HCT116 (cell line): ENCODE measurements around the gene PRKG1. TPM values are rescaled to one million over a fixed set of nuclear protein-coding genes. Genes with fewer than 3 reads are reported as not detected.

Source experiments
- ATAC-seq: fragments of 200-7000 bp; cut with Tn5 transposase; 2 replicates; pipeline ENCODE4 v1.9.1; 2020; ENCODE audit warnings: mild to moderate bottlenecking, moderate library complexity
- BruUV-seq: library from RNA; stranded (reverse); fragments of 400-500 nt; replicated peaks from 2 replicates; lab custom pipeline; 2021; lab: Mats Ljungman, UMichigan
- CTCF ChIA-PET: fragments of 300-600 bp; sonication (Branson Sonifier 250); formaldehyde crosslinking; loops from one replicate; lab custom pipeline; 2021; ENCODE audit warnings: antibody characterized with exemption; lab: Charles Lee
- POLR2A ChIA-PET: fragments of 300-600, 350-600 bp; sonication (Branson Sonifier 250); formaldehyde crosslinking; loops from one replicate; lab custom pipeline; 2021; ENCODE audit warnings: antibody characterized with exemption; lab: Charles Lee
- RAD21 ChIA-PET, 2 experiments: fragments of 300-600 bp; sonication (Branson Sonifier 250); formaldehyde crosslinking; loops; one replicate each; lab custom pipeline; 2023; ENCODE audit warnings: low total read pairs in 2 of 2; ENCODE audit not compliant: uncharacterized antibody in 2 of 2, unreplicated experiment in 2 of 2, low non-redundant PET in 1 of 2; lab: Charles Lee
- DNase-seq: peaks from one replicate; pipeline ENCODE4 v3.0.0-alpha.2; 2010; ENCODE audit warnings: low read depth, low spot score
- H2AFZ ChIP-seq: fragments of 200-600 bp; shearing (Covaris generic), sonication (generic); 2 replicates; pipeline ENCODE4 v1.6.1; 2017; ENCODE audit warnings: low read depth, mixed run types, mixed read lengths, antibody characterized with exemption, low read length; ENCODE audit not compliant: poor library complexity, severe bottlenecking
- H3K27ac ChIP-seq: 2 replicates; pipeline ENCODE4 v1.5.1; 2012; ENCODE audit warnings: low read depth, low read length
- H3K27me3 ChIP-seq: fragments of 200-600 bp; sonication (generic); 2 replicates; pipeline ENCODE4 v1.6.1; 2016; ENCODE audit warnings: mixed run types, low read length, mixed read lengths; ENCODE audit not compliant: insufficient read depth
- H3K36me3 ChIP-seq, 2 experiments: fragments of 200-500 bp in 1 of 2; fragments of 200-600 bp in 1 of 2; sonication (Bioruptor generic) in 1 of 2; sonication (generic) in 1 of 2; 2 replicates each; pipeline versions ENCODE4 v1.5.1 to v1.6.1; 2014 to 2016; ENCODE audit warnings: low read length in 2 of 2, inconsistent platforms in 1 of 2, mixed read lengths in 1 of 2, mixed run types in 1 of 2; ENCODE audit not compliant: insufficient read depth in 2 of 2, control insufficient read depth in 1 of 2
- H3K4me1 ChIP-seq, 2 experiments: fragments of 200-600 bp in 1 of 2; sonication (generic) in 1 of 2; 2 replicates each; pipeline versions ENCODE4 v1.5.1 to v1.6.1; 2012 to 2017; ENCODE audit warnings: low read length in 2 of 2, inconsistent platforms in 1 of 2, mild to moderate bottlenecking in 1 of 2, mixed read lengths in 1 of 2, mixed run types in 1 of 2, moderate library complexity in 1 of 2; ENCODE audit not compliant: insufficient read depth in 2 of 2, control insufficient read depth in 1 of 2
- H3K4me2 ChIP-seq: fragments of 200-600 bp; sonication (generic); 2 replicates; pipeline ENCODE4 v1.6.1; 2017; ENCODE audit warnings: mixed run types, low read length, mixed read lengths
- H3K4me3 ChIP-seq, 2 experiments: fragments of 200-600 bp in 1 of 2; sonication (generic) in 1 of 2; replicated peaks in 1 of 2; 2 replicates each; pipeline ENCODE4 v1.5.1; 2011 to 2016; ENCODE audit warnings: low read length in 2 of 2, control low read depth in 1 of 2, low read depth in 1 of 2, mild to moderate bottlenecking in 1 of 2, mixed read lengths in 1 of 2, mixed run types in 1 of 2
- H3K79me2 ChIP-seq: fragments of 200-600 bp; sonication (generic); 2 replicates; pipeline ENCODE4 v1.6.1; 2017; ENCODE audit warnings: mild to moderate bottlenecking, mixed run types, low read length, moderate library complexity, mixed read lengths; ENCODE audit not compliant: insufficient read depth
- H3K9ac ChIP-seq: fragments of 200-600 bp; sonication (generic); 2 replicates; pipeline ENCODE4 v1.6.1; 2016; ENCODE audit warnings: low read length, mixed read lengths
- H3K9me2 ChIP-seq: fragments of 200-600 bp; sonication (generic), shearing (Covaris generic); 2 replicates; pipeline ENCODE4 v1.6.1; 2017; ENCODE audit warnings: mixed run types, mild to moderate bottlenecking, moderate library complexity; ENCODE audit not compliant: insufficient read depth
- H3K9me3 ChIP-seq, 2 experiments: fragments of 200-500 bp in 1 of 2; fragments of 200-600 bp in 1 of 2; sonication (Bioruptor generic) in 1 of 2; sonication (generic) in 1 of 2; 2 replicates each; pipeline ENCODE4 v1.6.1; 2014 to 2017; ENCODE audit warnings: low read length in 2 of 2, mixed read lengths in 2 of 2, inconsistent platforms in 1 of 2, low read depth in 1 of 2, mild to moderate bottlenecking in 1 of 2, mixed run types in 1 of 2, moderate library complexity in 1 of 2; ENCODE audit not compliant: control insufficient read depth in 1 of 2, insufficient read depth in 1 of 2
- H4K20me1 ChIP-seq: fragments of 200-600 bp; sonication (generic), shearing (Covaris generic); 2 replicates; pipeline ENCODE4 v1.6.1; 2017; ENCODE audit warnings: mixed run types, mild to moderate bottlenecking, moderate library complexity; ENCODE audit not compliant: insufficient read depth
- CBX3 ChIP-seq: IDR thresholded peaks from 2 replicates; pipeline ENCODE4 v1.6.1; 2012; ENCODE audit warnings: low read depth
- CEBPB ChIP-seq: IDR thresholded peaks from 2 replicates; pipeline ENCODE4 v1.6.1; 2012; ENCODE audit warnings: low read depth
- EGR1 ChIP-seq: IDR thresholded peaks from 2 replicates; pipeline ENCODE4 v1.6.1; 2012; ENCODE audit warnings: low read depth
- ELF1 ChIP-seq: IDR thresholded peaks from 2 replicates; pipeline ENCODE4 v1.6.1; 2012; ENCODE audit warnings: low read depth, borderline replicate concordance
- EZH2 ChIP-seq: fragments of 200-600 bp; sonication (generic); IDR thresholded peaks from 2 replicates; pipeline ENCODE4 v1.6.1; 2017; ENCODE audit warnings: antibody characterized with exemption, mixed run types
- EZH2phosphoT487 ChIP-seq: fragments of 200-600 bp; IDR thresholded peaks from 2 replicates; pipeline ENCODE4 v1.6.1; 2018; ENCODE audit warnings: antibody characterized with exemption, borderline replicate concordance
- FOSL1 ChIP-seq: IDR thresholded peaks from 2 replicates; pipeline ENCODE4 v1.6.1; 2012; ENCODE audit warnings: low read depth
- JUND ChIP-seq: IDR thresholded peaks from 2 replicates; pipeline ENCODE4 v1.6.1; 2012
- MAX ChIP-seq: IDR thresholded peaks from 2 replicates; pipeline ENCODE4 v1.6.1; 2012
- POLR2A ChIP-seq: IDR thresholded peaks from 2 replicates; pipeline ENCODE4 v1.7.0; 2011; ENCODE audit warnings: borderline replicate concordance; ENCODE audit not compliant: insufficient read depth, insufficient read length; ENCODE audit errors: extremely low read depth
- RAD21 ChIP-seq: IDR thresholded peaks from 2 replicates; pipeline ENCODE4 v1.6.1; 2012; ENCODE audit warnings: low read depth, mild to moderate bottlenecking
- REST ChIP-seq: IDR thresholded peaks from 2 replicates; pipeline ENCODE4 v1.6.1; 2012; ENCODE audit warnings: low read depth
- SIN3A ChIP-seq: IDR thresholded peaks from 2 replicates; pipeline ENCODE4 v1.6.1; 2012; ENCODE audit warnings: low read depth
- SP1 ChIP-seq: IDR thresholded peaks from 2 replicates; pipeline ENCODE4 v1.6.1; 2012; ENCODE audit warnings: low read depth
- SRF ChIP-seq: IDR thresholded peaks from 2 replicates; pipeline ENCODE4 v1.6.1; 2012; ENCODE audit warnings: low read depth
- TCF7L2 ChIP-seq: IDR thresholded peaks from 2 replicates; pipeline ENCODE4 v1.7.0; 2011; ENCODE audit warnings: borderline replicate concordance, inconsistent platforms; ENCODE audit not compliant: insufficient read depth, insufficient read length; ENCODE audit errors: extremely low read depth
- YY1 ChIP-seq: IDR thresholded peaks from 2 replicates; pipeline ENCODE4 v1.6.1; 2011; ENCODE audit warnings: low read length, low read depth, moderate library complexity, mild to moderate bottlenecking; ENCODE audit not compliant: insufficient replicate concordance; ENCODE audit errors: extremely low read depth
- ZFX ChIP-seq: fragments of 450-650 bp; IDR thresholded peaks from 2 replicates; pipeline ENCODE4 v1.6.1; 2017
- ZNF274 ChIP-seq: fragments of 200-500 bp; sonication (Bioruptor generic); IDR thresholded peaks from 2 replicates; pipeline ENCODE4 v1.6.1; 2014; ENCODE audit warnings: mild to moderate bottlenecking, low read depth, low read length, inconsistent platforms
- intact Hi-C: fragments of 100-400 bp; cut with micrococcal nuclease; formaldehyde crosslinking; loops from 2 replicates; pipeline ENCODE4 v1.10.0; 2022
- total RNA-seq: library from RNA; stranded (reverse); gene quantifications from one replicate; pipeline ENCODE4 v1.2.1, GENCODE V29; 2021; ENCODE audit not compliant: unreplicated experiment
- TF ChIP-seq, protein P1 (sequence below): IDR thresholded peaks from 2 replicates; pipeline ENCODE4 v1.6.1; 2012

Gene PRKG1
- total RNA-seq, 1 experiment from 2014 or later, result 1.4 TPM

DNA sequence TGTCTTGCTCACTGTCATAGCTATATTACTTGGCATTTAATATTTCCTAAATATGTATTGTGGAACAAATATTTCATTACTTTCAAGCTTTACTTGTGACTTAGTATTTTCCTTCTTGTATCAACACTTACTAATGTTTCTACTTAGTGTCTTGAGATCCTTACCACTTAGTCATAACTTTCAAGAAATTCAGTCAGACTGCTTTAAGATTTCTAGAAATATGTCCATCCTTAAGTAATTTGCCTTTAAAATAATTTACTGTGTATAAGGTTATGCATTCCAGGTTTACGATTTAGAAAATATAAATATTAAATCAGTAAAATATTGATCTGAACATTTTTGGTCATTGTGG is 712.4 kb downstream of the PRKG1 start:
- Histone ChIP-seq H4K20me1 (no peaks in the 10 kb centered on the region), H3K4me2 (no peak overlapping the region), H3K4me1 (no peaks in the 10 kb centered on the region), H3K36me3 (no peaks in the 10 kb centered on the region), H3K4me3 (no peak overlapping the region), H3K9me2 (no peaks in the 10 kb centered on the region), H3K79me2 (no peaks in the 10 kb centered on the region), H2AFZ (no peak overlapping the region), H3K27ac (no peak overlapping the region), H3K9ac (no peak overlapping the region), H3K9me3 (no peaks in the 10 kb centered on the region), H3K27me3 (0 out of 2 replicates have a peak, but pooled peaks cover 4% of the 10 kb centered on the region)
- intact Hi-C loops, result no loop called here
- ATAC-seq (no peak), DNase-seq (no peak)
- CTCF ChIA-PET, result interaction anchor here (1.0 kb wide), 1 partner anchor 8 kb away, joined by 3 read pairs; no protein-coding TSS in a partner anchor
- BruUV-seq, result no TSS peak
- RAD21 ChIA-PET, result no interaction called here
- POLR2A ChIA-PET, result no interaction called here
- TF ChIP-seq JUND (no peak), TCF7L2 (no peak), EGR1 (no peak), CEBPB (no peak)

DNA sequence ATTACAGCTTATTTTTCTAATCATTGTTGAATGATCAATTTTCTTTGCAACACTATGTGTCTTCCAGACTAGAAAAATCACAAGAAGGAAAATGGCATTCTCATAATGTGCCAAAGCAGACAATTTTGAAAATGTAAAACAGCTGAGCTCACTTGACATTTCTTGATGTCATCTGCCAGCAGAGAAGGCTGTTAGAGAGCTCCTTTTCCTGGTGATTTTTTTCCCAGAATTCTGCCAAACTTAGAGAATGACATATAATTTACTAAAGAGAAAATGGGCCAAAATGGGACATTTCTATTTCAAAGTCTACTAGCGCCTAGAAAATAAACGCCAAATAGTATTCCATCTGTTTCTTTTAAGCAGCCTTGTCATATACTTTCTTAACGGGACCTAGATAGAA is 714.0 kb downstream of the PRKG1 start:
- no peaks in the 10 kb centered on the region for H3K9me3 ChIP-seq
- H3K4me2 ChIP-seq, result no peak overlapping the region
- H4K20me1 ChIP-seq, result no peaks in the 10 kb centered on the region
- H3K36me3 ChIP-seq, result no peaks in the 10 kb centered on the region
- no peaks in the 10 kb centered on the region for H3K9me2 ChIP-seq
- no peaks in the 10 kb centered on the region for H3K79me2 ChIP-seq
- DNase-seq, result no peak
- ChIA-PET CTCF (no interaction called here), POLR2A (no interaction called here), RAD21 (no interaction called here)
- intact Hi-C loops, result no loop called here
- ATAC-seq, result no peak
- H3K27me3 ChIP-seq, result 0 out of 2 replicates have a peak, but pooled peaks cover 4% of the 10 kb centered on the region
- H3K4me1 ChIP-seq, result no peaks in the 10 kb centered on the region
- H2AFZ ChIP-seq, result no peak overlapping the region
- H3K4me3 ChIP-seq, result no peak overlapping the region
- H3K9ac ChIP-seq, result no peak overlapping the region
- TF ChIP-seq, protein P1, sequence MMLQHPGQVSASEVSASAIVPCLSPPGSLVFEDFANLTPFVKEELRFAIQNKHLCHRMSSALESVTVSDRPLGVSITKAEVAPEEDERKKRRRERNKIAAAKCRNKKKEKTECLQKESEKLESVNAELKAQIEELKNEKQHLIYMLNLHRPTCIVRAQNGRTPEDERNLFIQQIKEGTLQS, result no peak
- no peak for TF ChIP-seq ZNF274
- no peak for TF ChIP-seq EZH2phosphoT487
- no peak for TF ChIP-seq YY1
- no peak for TF ChIP-seq MAX
- TF ChIP-seq CBX3, result no peak
- TF ChIP-seq TCF7L2, result no peak
- TF ChIP-seq POLR2A, result no peak
- no peak for TF ChIP-seq ELF1
- no peak for TF ChIP-seq EZH2
- TF ChIP-seq FOSL1, result no peak
- no peak for TF ChIP-seq RAD21
- no peak for TF ChIP-seq REST
- TF ChIP-seq SRF, result no peak
- no peak for TF ChIP-seq SIN3A
- no peak for TF ChIP-seq SP1
- TF ChIP-seq CEBPB, result no peak
- no peak for TF ChIP-seq EGR1
- TF ChIP-seq ZFX, result no peak
- TF ChIP-seq, all 23 proteins: peak for 0
- no TSS peak for BruUV-seq
- H3K27ac ChIP-seq, result no peak overlapping the region
